HepG2 (cell line): ENCODE measurements around the gene CTSW. TPM values are rescaled to one million over a fixed set of nuclear protein-coding genes. Genes with fewer than 3 reads are reported as not detected.
A peak's percentile ranks its signal among the peaks of the same experiment; 100 is the strongest.

Source experiments
- ARID3A ChIP-seq: IDR thresholded peaks from 2 replicates; pipeline ENCODE4 v1.6.1; 2012; ENCODE audit warnings: low read depth, low read length, improper control_type of control experiment
- ATF1 ChIP-seq: IDR thresholded peaks from 2 replicates; pipeline ENCODE4 v1.6.1; 2016; ENCODE audit warnings: mild to moderate bottlenecking, control low read depth
- ETS1 ChIP-seq: sonication (generic); formaldehyde crosslinking; IDR thresholded peaks from 2 replicates; pipeline ENCODE4 v1.4.0; 2020; ENCODE audit warnings: missing genetic modification reagents
- ETV5 ChIP-seq: IDR thresholded peaks from 2 replicates; pipeline ENCODE4 v1.6.1; 2018; ENCODE audit warnings: missing biosample characterization, missing genetic modification reagents, inconsistent platforms, borderline replicate concordance
- GLI4 ChIP-seq: sonication (generic); formaldehyde crosslinking; IDR thresholded peaks from 2 replicates; pipeline ENCODE4 v1.5.1; 2020; ENCODE audit warnings: missing genetic modification reagents, mild to moderate bottlenecking, moderate library complexity, borderline replicate concordance
- IRX3 ChIP-seq: sonication (generic); formaldehyde crosslinking; IDR thresholded peaks from 2 replicates; pipeline ENCODE4 v1.8.1; 2023; ENCODE audit warnings: mild to moderate bottlenecking, low read depth, missing genetic modification reagents, borderline replicate concordance
- NFE2L2 ChIP-seq: fragments of 150-350 bp; IDR thresholded peaks from 2 replicates; pipeline ENCODE4 v1.6.1; 2014; ENCODE audit warnings: low read length
- NFYC ChIP-seq: IDR thresholded peaks from 2 replicates; pipeline ENCODE4 v1.6.1; 2016; ENCODE audit warnings: missing genetic modification reagents, missing compliant biosample characterization
- POLR2A ChIP-seq, 2 experiments: IDR thresholded peaks; 2 replicates each; pipeline ENCODE4 v1.6.1; 2011; ENCODE audit warnings: low read depth in 2 of 2, low read length in 2 of 2, mild to moderate bottlenecking in 1 of 2, moderate library complexity in 1 of 2; ENCODE audit not compliant: insufficient read depth in 1 of 2
- TAF1 ChIP-seq: sonication (generic); formaldehyde crosslinking; IDR thresholded peaks from 2 replicates; pipeline ENCODE4 v1.4.0; 2020; ENCODE audit warnings: missing genetic modification reagents
- ZFP91 ChIP-seq: sonication (generic); formaldehyde crosslinking; IDR thresholded peaks from 2 replicates; pipeline ENCODE4 v1.9.0; 2022; ENCODE audit warnings: missing genetic modification reagents, mild to moderate bottlenecking, borderline replicate concordance
- ZFX ChIP-seq: sonication (generic); formaldehyde crosslinking; IDR thresholded peaks from 2 replicates; pipeline ENCODE4 v1.4.0; 2020; ENCODE audit warnings: mild to moderate bottlenecking, low read depth, missing genetic modification reagents, moderate library complexity
- ZMAT5 ChIP-seq: sonication (generic); formaldehyde crosslinking; IDR thresholded peaks from 2 replicates; pipeline ENCODE4 v1.5.0; 2020; ENCODE audit warnings: mild to moderate bottlenecking, low read depth, missing genetic modification reagents, borderline replicate concordance
- ZNF232 ChIP-seq: sonication (generic); formaldehyde crosslinking; IDR thresholded peaks from 2 replicates; pipeline ENCODE4 v1.4.0; 2020; ENCODE audit warnings: missing genetic modification reagents, borderline replicate concordance
- ZNF263 ChIP-seq: sonication (generic); formaldehyde crosslinking; IDR thresholded peaks from 2 replicates; pipeline ENCODE4 v1.4.0; 2020; ENCODE audit warnings: missing genetic modification reagents
- ZNF3 ChIP-seq: IDR thresholded peaks from 2 replicates; pipeline ENCODE4 v1.7.0; 2017; ENCODE audit warnings: inconsistent platforms
- ZNF451 ChIP-seq: sonication (generic); formaldehyde crosslinking; IDR thresholded peaks from 2 replicates; pipeline ENCODE4 v1.5.0; 2020; ENCODE audit warnings: mild to moderate bottlenecking, missing genetic modification reagents
- ZNF569 ChIP-seq: sonication (generic); formaldehyde crosslinking; IDR thresholded peaks from 2 replicates; pipeline ENCODE4 v1.5.0; 2020; ENCODE audit warnings: mild to moderate bottlenecking, missing genetic modification reagents, moderate library complexity, borderline replicate concordance
- ZNF580 ChIP-seq: IDR thresholded peaks from 2 replicates; pipeline ENCODE4 v1.6.1; 2016; ENCODE audit warnings: low read depth, borderline replicate concordance
- ZNF704 ChIP-seq: sonication (generic); formaldehyde crosslinking; IDR thresholded peaks from 2 replicates; pipeline ENCODE4 v1.8.1; 2023; ENCODE audit warnings: mild to moderate bottlenecking, inconsistent platforms, moderate library complexity, missing genetic modification reagents, borderline replicate concordance
- ZNF724P ChIP-seq: sonication (generic); formaldehyde crosslinking; IDR thresholded peaks from 2 replicates; pipeline ENCODE4 v1.8.0; 2022; ENCODE audit warnings: missing genetic modification reagents, borderline replicate concordance
- polyA plus RNA-seq, 8 experiments: library from polyadenylated mRNA; depleted of rRNA in 3 of 8; stranded (reverse) in 7 of 8; unstranded in 1 of 8; fragments of >200 nt; fragmentation: Illumina TruSeq in 4 of 8; extraction: Trizol in 4 of 8; gene quantifications; 2 replicates each; pipeline versions ENCODE4 v1.2.1 to v1.2.3, GENCODE V29; 2011 to 2016; ENCODE audit warnings: low read depth in 4 of 8, missing spikeins in 1 of 8, mixed read lengths in 1 of 8; ENCODE audit not compliant: insufficient read depth in 1 of 8
- total RNA-seq, 5 experiments: library from RNA; depleted of rRNA; stranded (reverse); fragments of >200 nt; fragmentation: Illumina TruSeq; extraction: Trizol; gene quantifications; 2 replicates each; pipeline ENCODE4 v1.2.3, GENCODE V29; 2016; ENCODE audit warnings: low read depth in 1 of 5

The CTSW gene
- total and polyA plus RNA-seq, 2 of the 13 experiments (the other 11 are each of a cell fraction or from before 2014, with no cell fraction given), result 0.09 TPM; not detected in 1

GRCh38 chr11:65919141-65919572 is 39.5 kb downstream of the CTSW start, which contains the start of gene DRAP1 (continued):
- peak; percentile 56; the same call in 1 of the 2 replicates for TF ChIP-seq ZFP91 (CRISPR knock-in tag)
- no peak for TF ChIP-seq ZNF704
- peak; percentile 34; the same call in 1 of the 2 replicates for TF ChIP-seq ARID3A
- 0 out of 2 replicates have a peak, but pooled peaks have one; percentile 32 for TF ChIP-seq GLI4
- no peak for TF ChIP-seq ATF1 (CRISPR knock-in tag)
- TF ChIP-seq ZMAT5 (CRISPR knock-in tag), result no peak
- TF ChIP-seq ZFX, result peak; percentile 81
- TF ChIP-seq ETS1 (CRISPR knock-in tag), result no peak
- peak; percentile 61; the same call in 1 of the 2 replicates for TF ChIP-seq ZNF263 (CRISPR knock-in tag)
- peak in 1 of 2 experiments; percentile 46; a peak in 2 of 4 replicates for TF ChIP-seq POLR2A (IDR thresholded peaks at IDR 0.05; ENCODE audit: insufficient read depth in 1 of 2, low read depth in 2 of 2, low read length in 2 of 2)
- TF ChIP-seq ETV5, result peak; percentile 74
- peak; percentile 73; the same call in 1 of the 2 replicates for TF ChIP-seq ZNF580
- TF ChIP-seq ZNF724P, result no peak; the same call in 1 of the 2 replicates
- no peak for TF ChIP-seq ZNF569 (CRISPR knock-in tag)
- peak; percentile 71; the same call in 1 of the 2 replicates for TF ChIP-seq ZNF451 (CRISPR knock-in tag)
- TF ChIP-seq NFE2L2, result no peak
- no peak for TF ChIP-seq IRX3 (CRISPR knock-in tag)
- peak; percentile 29; the same call in 1 of the 2 replicates for TF ChIP-seq TAF1
- 0 out of 2 replicates have a peak, but pooled peaks have one; percentile 25 for TF ChIP-seq ZNF3 (CRISPR knock-in tag)
- peak; percentile 68; the same call in 1 of the 2 replicates for TF ChIP-seq ZNF232 (CRISPR knock-in tag)
- TF ChIP-seq NFYC (CRISPR knock-in tag), result peak; percentile 25; the same call in 1 of the 2 replicates
